ENCODE results near the gene IL1R2. TPM values are rescaled to one million over a fixed set of nuclear protein-coding genes. Genes with fewer than 3 reads are reported as not detected.

The IL1R2 gene
- total and polyA plus RNA-seq, 2 of the 13 experiments (the other 11 are each of a cell fraction or from before 2014, with no cell fraction given) = 3.6 to 7.3 TPM

- TF ChIP-seq SNAI1 (CRISPR knock-in tag; IDR thresholded peaks at IDR 0.05; ENCODE audit: borderline replicate concordance) (no peak), PAX8 (CRISPR knock-in tag; IDR thresholded peaks at IDR 0.05; ENCODE audit: borderline replicate concordance) (0 out of 2 replicates have a peak, but pooled peaks have one; percentile 31), ZBTB37 (CRISPR knock-in tag; IDR thresholded peaks at IDR 0.05) (no peak), SALL1 (CRISPR knock-in tag; IDR thresholded peaks at IDR 0.05) (peak; percentile 45), ZNF180 (CRISPR knock-in tag; IDR thresholded peaks at IDR 0.05; ENCODE audit: borderline replicate concordance, low read depth) (no peak), ETV6 (CRISPR knock-in tag; conservative IDR thresholded peaks at IDR 0.05) (0 out of 2 replicates have a peak, but pooled peaks have one; percentile 14), ZNF580 (CRISPR knock-in tag; IDR thresholded peaks at IDR 0.05; ENCODE audit: borderline replicate concordance, low read depth) (no peak), ZNF577 (CRISPR knock-in tag; IDR thresholded peaks at IDR 0.05; ENCODE audit: borderline replicate concordance, low read depth) (no peak), E2F2 (CRISPR knock-in tag; IDR thresholded peaks at IDR 0.05; ENCODE audit: borderline replicate concordance) (no peak), BRF2 (CRISPR knock-in tag; IDR thresholded peaks at IDR 0.05) (0 out of 2 replicates have a peak, but pooled peaks have one; percentile 43), ZNF281 (CRISPR knock-in tag; IDR thresholded peaks at IDR 0.05; ENCODE audit: borderline replicate concordance) (0 out of 2 replicates have a peak, but pooled peaks have one; percentile 9), ZNF274 (CRISPR knock-in tag; IDR thresholded peaks at IDR 0.05) (0 out of 2 replicates have a peak, but pooled peaks have one; percentile 50), BORCS8-MEF2B (CRISPR knock-in tag; IDR thresholded peaks at IDR 0.05) (0 out of 2 replicates have a peak, but pooled peaks have one; percentile 33)
Observed at GRCh38 chr2:101998556-101998895, 6.8 kb downstream of the IL1R2 start (continued).
